Liver (tissue), 3 donors: ENCODE measurements around the gene ENO3.

Experiments used
- CTCF ChIP-seq: fragments of 150-350 bp; IDR thresholded peaks from 2 replicates; pipeline ENCODE4 v1.5.1; 2017; ENCODE audit warnings: improper control_type of control experiment, low read depth, low read length; ENCODE audit not compliant: missing input control
- GABPA ChIP-seq, 2 donors: IDR thresholded peaks in 1 of 2; conservative IDR thresholded peaks in 1 of 2; 2 replicates each; pipeline ENCODE4 v1.6.1; 2016; ENCODE audit warnings: antibody characterized with exemption in 2 of 2, mild to moderate bottlenecking in 1 of 2, moderate library complexity in 1 of 2
- REST ChIP-seq: IDR thresholded peaks from 2 replicates; pipeline ENCODE4 v1.6.1; 2016; ENCODE audit warnings: antibody characterized with exemption, mild to moderate bottlenecking
- ZBTB33 ChIP-seq: IDR thresholded peaks from 2 replicates; pipeline ENCODE4 v1.6.1; 2016; ENCODE audit warnings: antibody characterized with exemption
- donor health status: healthy.
- donor health status: healthy.

GRCh38 chr17:4980644-4981216 is 29.8 kb downstream of the ENO3 start:
- TF ChIP-seq CTCF (peak; percentile 81), ZBTB33 (no peak), REST (no peak), GABPA (IDR thresholded peaks at IDR 0.05 in 1 of 2, conservative IDR thresholded peaks at IDR 0.05 in 1 of 2) (no peak)
